H1 (cell line): ENCODE results near the gene LRRC15. TPM values are rescaled to one million over a fixed set of nuclear protein-coding genes. Genes with fewer than 3 reads are reported as not detected.

ENCODE experiments used
- CTCF ChIA-PET: fragments of 300-600 bp; sonication (Branson Sonifier 250); formaldehyde crosslinking; loops from one replicate; lab custom pipeline; 2021; ENCODE audit not compliant: partially characterized antibody; lab: Charles Lee
- POLR2A ChIA-PET: fragments of 300-600 bp; sonication (Branson Sonifier 250); formaldehyde crosslinking; loops from one replicate; lab custom pipeline; 2021; ENCODE audit warnings: inconsistent platforms; ENCODE audit not compliant: partially characterized antibody; lab: Charles Lee
- DNase-seq, 2 experiments: peaks; one replicate each; pipeline versions ENCODE4 v3.0.0 to v3.0.0-alpha.2; 2010 to 2022; ENCODE audit warnings: low spot score in 2 of 2, low read depth in 1 of 2, mixed read lengths in 1 of 2
- FAIRE-seq: peaks from 2 replicates; lab custom pipeline; 2011; peaks lifted over from hg19 to GRCh38; lab: Jason Lieb, UNC
- H2AFZ ChIP-seq: 2 replicates; pipeline ENCODE4 v1.8.1; 2012; ENCODE audit warnings: low read length, inconsistent platforms
- H2AK5ac ChIP-seq: 2 replicates; pipeline ENCODE4 v1.6.1; 2013; ENCODE audit warnings: low read depth, low read length
- H2BK120ac ChIP-seq: replicated peaks from 2 replicates; pipeline ENCODE3; 2013; ENCODE audit warnings: low read depth, low read length, inconsistent platforms
- H2BK12ac ChIP-seq: 2 replicates; pipeline ENCODE4 v1.6.1; 2013; ENCODE audit warnings: low read depth, low read length
- H2BK15ac ChIP-seq: 2 replicates; pipeline ENCODE4 v1.6.1; 2013; ENCODE audit warnings: low read length
- H2BK20ac ChIP-seq: 2 replicates; pipeline ENCODE4 v1.6.1; 2013; ENCODE audit warnings: low read length
- H2BK5ac ChIP-seq: 2 replicates; pipeline ENCODE4 v1.6.1; 2013; ENCODE audit warnings: low read depth, low read length
- H3K14ac ChIP-seq: 2 replicates; pipeline ENCODE4 v1.6.1; 2013; ENCODE audit warnings: inconsistent platforms; ENCODE audit not compliant: insufficient read length
- H3K18ac ChIP-seq: 2 replicates; pipeline ENCODE4 v1.6.1; 2013; ENCODE audit warnings: low read length; ENCODE audit errors: extremely low read depth
- H3K23ac ChIP-seq: 2 replicates; pipeline ENCODE4 v1.6.1; 2013; ENCODE audit warnings: inconsistent platforms; ENCODE audit not compliant: insufficient read length
- H3K23me2 ChIP-seq: 2 replicates; pipeline ENCODE4 v1.6.1; 2013; ENCODE audit warnings: low read depth, low read length
- H3K27ac ChIP-seq: 2 replicates; pipeline ENCODE4 v1.6.1; 2011; ENCODE audit warnings: low read depth, low read length, inconsistent platforms
- H3K27me3 ChIP-seq, 4 experiments: replicated peaks in 1 of 4; 1 replicate in 1 of 4; 2 replicates in 3 of 4; pipeline versions ENCODE4 v1.6.1 to v1.8.1; 2011 to 2013; ENCODE audit warnings: low read length in 3 of 4, mild to moderate bottlenecking in 3 of 4, inconsistent platforms in 2 of 4, mixed read lengths in 2 of 4, moderate library complexity in 1 of 4; ENCODE audit not compliant: control insufficient read depth in 3 of 4, insufficient read depth in 3 of 4; ENCODE audit errors: extremely low read depth in 1 of 4
- H3K36me3 ChIP-seq, 4 experiments: 2 replicates each; pipeline versions ENCODE4 v1.6.1 to v1.8.1; 2011 to 2013; ENCODE audit warnings: mild to moderate bottlenecking in 4 of 4, low read length in 3 of 4, moderate library complexity in 2 of 4, control low read depth in 1 of 4, inconsistent platforms in 1 of 4; ENCODE audit not compliant: insufficient read depth in 4 of 4, control insufficient read depth in 2 of 4
- H3K4ac ChIP-seq: replicated peaks from 2 replicates; pipeline ENCODE3; 2013; ENCODE audit warnings: low read length, low read depth, mixed read lengths, inconsistent platforms; ENCODE audit not compliant: insufficient read length
- H3K4me1 ChIP-seq, 4 experiments: replicated peaks in 1 of 4; 1 replicate in 1 of 4; 2 replicates in 3 of 4; pipeline versions ENCODE4 v1.6.1 to v1.8.1; 2011 to 2013; ENCODE audit warnings: low read length in 3 of 4, inconsistent platforms in 2 of 4, mixed read lengths in 1 of 4; ENCODE audit not compliant: insufficient read depth in 4 of 4, control insufficient read depth in 3 of 4
- H3K4me2 ChIP-seq, 2 experiments: 2 replicates each; pipeline versions ENCODE4 v1.6.1 to v1.8.1; 2011 to 2013; ENCODE audit warnings: low read depth in 2 of 2, low read length in 2 of 2, control low read depth in 1 of 2, inconsistent platforms in 1 of 2, mild to moderate bottlenecking in 1 of 2; ENCODE audit not compliant: insufficient read depth in 1 of 2
- H3K4me3 ChIP-seq, 4 experiments: fragments of 200-600, 300-600 bp in 1 of 4; sonication (generic), shearing (Covaris generic), sonication (Bioruptor Twin) in 1 of 4; 2 replicates each; pipeline versions ENCODE4 v1.5.1 to v1.8.1; 2011 to 2016; ENCODE audit warnings: low read length in 4 of 4, low read depth in 3 of 4, control low read depth in 2 of 4, inconsistent platforms in 2 of 4, mild to moderate bottlenecking in 2 of 4, mixed read lengths in 1 of 4, moderate library complexity in 1 of 4; ENCODE audit not compliant: insufficient read depth in 2 of 4; ENCODE audit errors: extremely low read depth in 1 of 4
- H3K56ac ChIP-seq: replicated peaks from 2 replicates; pipeline ENCODE3; 2013; ENCODE audit warnings: low read depth, mild to moderate bottlenecking, mixed read lengths, low read length, inconsistent platforms; ENCODE audit not compliant: insufficient read length
- H3K79me1 ChIP-seq: 2 replicates; pipeline ENCODE4 v1.6.1; 2013; ENCODE audit warnings: low read depth, low read length, control low read depth
- H3K79me2 ChIP-seq, 2 experiments: 2 replicates each; pipeline versions ENCODE4 v1.6.1 to v1.8.1; 2012 to 2013; ENCODE audit warnings: low read length in 2 of 2, mild to moderate bottlenecking in 2 of 2, inconsistent platforms in 1 of 2; ENCODE audit not compliant: insufficient read depth in 2 of 2, control insufficient read depth in 1 of 2
- H3K9ac ChIP-seq, 4 experiments: replicated peaks in 1 of 4; 1 replicate in 1 of 4; 2 replicates in 3 of 4; pipeline versions ENCODE4 v1.6.1 to v1.8.1; 2011 to 2013; ENCODE audit warnings: low read depth in 3 of 4, low read length in 3 of 4, control low read depth in 2 of 4, mild to moderate bottlenecking in 2 of 4, moderate library complexity in 2 of 4, inconsistent platforms in 1 of 4; ENCODE audit errors: extremely low read depth in 1 of 4
- H3K9me3 ChIP-seq, 2 experiments: 2 replicates each; pipeline versions ENCODE4 v1.6.1 to v1.8.1; 2012 to 2013; ENCODE audit warnings: mild to moderate bottlenecking in 2 of 2, moderate library complexity in 2 of 2, control low read depth in 1 of 2, inconsistent platforms in 1 of 2, low read depth in 1 of 2, low read length in 1 of 2, mixed read lengths in 1 of 2; ENCODE audit not compliant: insufficient read depth in 2 of 2
- H4K20me1 ChIP-seq, 2 experiments: replicated peaks in 1 of 2; 2 replicates each; pipeline versions ENCODE3 to v1.8.1; 2011 to 2013; ENCODE audit warnings: inconsistent platforms in 2 of 2, low read length in 2 of 2, mild to moderate bottlenecking in 1 of 2; ENCODE audit not compliant: insufficient read depth in 2 of 2, control insufficient read depth in 1 of 2
- H4K5ac ChIP-seq: 2 replicates; pipeline ENCODE4 v1.6.1; 2013; ENCODE audit warnings: low read length, low read depth, mixed read lengths, inconsistent platforms; ENCODE audit not compliant: insufficient read length
- H4K8ac ChIP-seq: 2 replicates; pipeline ENCODE4 v1.8.0; 2013; ENCODE audit warnings: mild to moderate bottlenecking, moderate library complexity, low read length, inconsistent platforms; ENCODE audit not compliant: insufficient read depth; ENCODE audit errors: extremely low read depth
- H4K91ac ChIP-seq: replicated peaks from 2 replicates; pipeline ENCODE3; 2013; ENCODE audit warnings: low read length, mixed read lengths, inconsistent platforms; ENCODE audit not compliant: insufficient read length
- PHF8 ChIP-seq: fragments of 200-600 bp; sonication (generic); conservative IDR thresholded peaks from 2 replicates; pipeline ENCODE4 v1.7.1; 2012; ENCODE audit warnings: low read depth, mild to moderate bottlenecking, inconsistent platforms, low read length, moderate library complexity
- RBBP5 ChIP-seq: IDR thresholded peaks from 2 replicates; pipeline ENCODE4 v1.7.1; 2012; ENCODE audit warnings: low read depth, mild to moderate bottlenecking, inconsistent platforms, low read length, moderate library complexity, borderline replicate concordance
- YY1 ChIP-seq: IDR thresholded peaks from 2 replicates; pipeline ENCODE4 v1.6.1; 2011; ENCODE audit warnings: low read depth, mild to moderate bottlenecking, low read length
- WGBS, 2 experiments: shearing (Covaris generic) in 1 of 2; methylation state at CpG; one replicate each; pipeline versions ENCODE4 v1.1.6 to v1.1.7; 2013 to 2015; ENCODE audit warnings: low lambda C conversion rate in 2 of 2, mixed read lengths in 2 of 2, inconsistent platforms in 1 of 2, low coverage in 1 of 2, missing lambda C conversion rate in 1 of 2; ENCODE audit not compliant: insufficient replicate concordance in 2 of 2, insufficient coverage in 1 of 2, insufficient read length in 1 of 2; ENCODE audit errors: extremely low coverage in 1 of 2, missing lambda C conversion rate in 1 of 2; 5-methylcytosine and 5-hydroxymethylcytosine counted together
- polyA plus RNA-seq, 7 experiments: library from polyadenylated mRNA; depleted of rRNA in 3 of 7; stranded (reverse) in 5 of 7; unstranded in 2 of 7; fragments of >200 nt in 5 of 7; fragments of 200-250 nt in 2 of 7; gene quantifications; 1 replicate in 5 of 7; 2 replicates in 1 of 7; 4 replicates in 1 of 7; pipeline versions ENCODE4 v1.2.1 to v1.2.3, GENCODE V29; 2011 to 2013; ENCODE audit warnings: missing spikeins in 2 of 7, mixed read lengths in 2 of 7
- total RNA-seq: library from RNA; stranded (reverse); fragmentation: NEBNext Ultra II Directional; extraction: Animal tissue kit (Norgen Biotek cat#: 25700); gene quantifications from 2 replicates; pipeline ENCODE4 v1.2.1, GENCODE V29; 2021

Gene LRRC15
- total and polyA plus RNA-seq, 2 of the 8 experiments (the other 6 are each of a cell fraction or from before 2014, with no cell fraction given): 0.15 to 0.37 TPM

GRCh38 chr3:194354315-194354714, 15.2 kb downstream of the LRRC15 start:
- Histone ChIP-seq H3K36me3 (no peaks in the 10 kb centered on the region), H3K27me3 (no peaks in the 10 kb centered on the region; a peak in 1 of 7 replicates), H4K20me1 (peaks cover 0 to 5% of the 10 kb centered on the region in 2 experiments), H3K27ac (no peak overlapping the region), H3K18ac (no peak overlapping the region), H3K56ac (no peak overlapping the region), H3K9ac (no peak overlapping the region), H4K5ac (no peak overlapping the region), H3K4me3 (no peak overlapping the region), H2BK12ac (no peak overlapping the region), H4K8ac (no peak overlapping the region), H3K23me2 (peaks cover 10% of the 10 kb centered on the region; the same call in 1 of the 2 replicates), H3K9me3 (no peaks in the 10 kb centered on the region), H2BK5ac (no peak overlapping the region), H3K79me1 (no peaks in the 10 kb centered on the region), H2AK5ac (no peak overlapping the region), H2BK15ac (no peak overlapping the region), H3K4me1 (peaks cover 0 to 3% (median 0%) of the 10 kb centered on the region in 4 experiments; a peak in 1 of 7 replicates), H4K91ac (no peak overlapping the region), H3K4me2 (no peak overlapping the region), H3K79me2 (no peaks in the 10 kb centered on the region), H2AFZ (no peak overlapping the region), H2BK20ac (no peak overlapping the region), H3K23ac (no peak overlapping the region), H3K4ac (no peak overlapping the region), H2BK120ac (no peak overlapping the region), H3K14ac (no peak overlapping the region)
- no peak for DNase-seq
- ChIA-PET POLR2A (no interaction called here), CTCF (interaction anchor here (1.5 to 18.9 kb wide), 3 partner anchors 11 to 34 kb away, joined by 3 to 344 read pairs (median 5); no protein-coding TSS in a partner anchor)
- FAIRE-seq: no peak
- 95% methylated on average over 2 of the region's 2 CpGs; no CpG with 5 or more reads in 1 of the 2 experiments for WGBS, 2 experiments
- TF ChIP-seq YY1: no peak
- TF ChIP-seq PHF8: no peak
- no peak for TF ChIP-seq RBBP5
